Smooth muscle cell (in vitro differentiated cells): ENCODE measurements around the gene ASMTL. TPM values are rescaled to one million over a fixed set of nuclear protein-coding genes. Genes with fewer than 3 reads are reported as not detected.
A peak's percentile ranks its signal among the peaks of the same experiment; 100 is the strongest.

ENCODE experiments used
- DNase-seq: peaks from one replicate; lab custom pipeline; 2025; ENCODE audit not compliant: unreplicated experiment; lab: John Stamatoyannopoulos, UW
- H2AFZ ChIP-seq: fragments of 200-600 bp; sonication (generic); 2 replicates; pipeline ENCODE4 v1.6.0; 2016; ENCODE audit warnings: antibody characterized with exemption, low read depth, mild to moderate bottlenecking
- H3F3A ChIP-seq: fragments of 200-600 bp; sonication (generic); 2 replicates; pipeline ENCODE4 v1.6.0; 2017; ENCODE audit warnings: antibody characterized with exemption, low read depth
- H3K27ac ChIP-seq: fragments of 200-600 bp; sonication (generic); 2 replicates; pipeline ENCODE4 v1.5.1; 2016; ENCODE audit warnings: low read depth, mild to moderate bottlenecking
- H3K27me3 ChIP-seq: fragments of 200-600 bp; sonication (generic); 2 replicates; pipeline ENCODE4 v1.6.1; 2016; ENCODE audit warnings: low read depth, mild to moderate bottlenecking
- H3K36me3 ChIP-seq: fragments of 200-600 bp; sonication (generic); 2 replicates; pipeline ENCODE4 v1.5.1; 2016; ENCODE audit warnings: low read depth
- H3K4me1 ChIP-seq: fragments of 200-600 bp; sonication (generic); 2 replicates; pipeline ENCODE4 v1.5.1; 2016; ENCODE audit warnings: low read depth
- H3K4me2 ChIP-seq: fragments of 200-600 bp; sonication (generic); 2 replicates; pipeline ENCODE4 v1.6.0; 2016; ENCODE audit warnings: mild to moderate bottlenecking
- H3K4me3 ChIP-seq: fragments of 200-600 bp; sonication (generic); 2 replicates; pipeline ENCODE4 v1.5.1; 2016; ENCODE audit warnings: mild to moderate bottlenecking
- H3K79me2 ChIP-seq: fragments of 200-600 bp; sonication (generic); 2 replicates; pipeline ENCODE4 v1.6.0; 2016; ENCODE audit warnings: low read depth, mild to moderate bottlenecking
- H3K9ac ChIP-seq: fragments of 200-600 bp; sonication (generic); 2 replicates; pipeline ENCODE4 v1.6.0; 2016; ENCODE audit warnings: low read depth
- H3K9me3 ChIP-seq: fragments of 200-600 bp; sonication (generic); replicated peaks from 2 replicates; pipeline ENCODE4 v1.5.1; 2016; ENCODE audit warnings: low read depth
- H4K20me1 ChIP-seq: fragments of 200-600 bp; sonication (generic); 2 replicates; pipeline ENCODE4 v1.6.0; 2016; ENCODE audit warnings: low read depth
- CTCF ChIP-seq: fragments of 200-600 bp; sonication (generic); IDR thresholded peaks from 2 replicates; pipeline ENCODE4 v1.5.1; 2017; ENCODE audit warnings: borderline replicate concordance, mild to moderate bottlenecking, antibody characterized with exemption; ENCODE audit not compliant: insufficient read depth, poor library complexity, severe bottlenecking
- WGBS: methylation state at CpG from one replicate; pipeline ENCODE4 v1.1.7; 2016; ENCODE audit warnings: low lambda C conversion rate; 5-methylcytosine and 5-hydroxymethylcytosine counted together
- polyA plus RNA-seq: library from polyadenylated mRNA; unstranded; fragments of >200 nt; fragmentation: Nextera tagmentation; extraction: Ambion mirVana; gene quantifications from 2 replicates; pipeline ENCODE4 v1.2.1, GENCODE V29; 2016
- total RNA-seq: library from RNA; depleted of rRNA; stranded (reverse); fragments of >200 nt; gene quantifications from 2 replicates; pipeline ENCODE4 v1.2.3, GENCODE V29; 2014

Gene ASMTL
- total and polyA plus RNA-seq, 2 experiments from 2014 or later = 20.0 to 50.5 TPM

GRCh38 chrX:1453951-1454785 is 1.5 kb upstream of the ASMTL start:
- H3K27ac ChIP-seq = no peak overlapping the region
- TF ChIP-seq CTCF = peak; percentile 97
- H2AFZ ChIP-seq = no peak overlapping the region
- no peaks in the 10 kb centered on the region for H4K20me1 ChIP-seq
- H3K9me3 ChIP-seq = no peaks in the 10 kb centered on the region
- H3K4me2 ChIP-seq = peak overlapping the region; percentile 80
- peaks cover 3% of the 10 kb centered on the region for H3F3A ChIP-seq
- DNase-seq = no peak
- no peak overlapping the region for H3K9ac ChIP-seq
- WGBS = 21% methylated on average over 14 of the region's 45 CpGs
- no peaks in the 10 kb centered on the region for H3K36me3 ChIP-seq
- H3K4me1 ChIP-seq = no peaks in the 10 kb centered on the region
- H3K4me3 ChIP-seq = peak overlapping the region; percentile 45
- peaks cover 32% of the 10 kb centered on the region for H3K79me2 ChIP-seq
- no peaks in the 10 kb centered on the region for H3K27me3 ChIP-seq

- H3K9ac ChIP-seq = peak overlapping the region; percentile 70
Measured at GRCh38 chrX:1453395-1453783, 680 bp upstream of the ASMTL start.

GRCh38 chrX:1451661-1452515 is 821 bp downstream of the ASMTL start:
- Histone ChIP-seq H3F3A (peaks cover 3% of the 10 kb centered on the region), H3K4me2 (peak overlapping the region; percentile 97), H2AFZ (peak overlapping the region; percentile 4), H3K4me3 (peak overlapping the region; percentile 77), H3K27me3 (no peaks in the 10 kb centered on the region), H3K79me2 (peaks cover 46% of the 10 kb centered on the region), H3K36me3 (no peaks in the 10 kb centered on the region), H3K9me3 (no peaks in the 10 kb centered on the region), H3K27ac (no peak overlapping the region), H3K4me1 (no peaks in the 10 kb centered on the region), H4K20me1 (no peaks in the 10 kb centered on the region), H3K9ac (peak overlapping the region; percentile 81)
- WGBS = 35% methylated on average over 14 of the region's 23 CpGs
- TF ChIP-seq CTCF = no peak
- no peak for DNase-seq

More at GRCh38 chrX:1453395-1453783, 680 bp upstream of the ASMTL start:
- no peaks in the 10 kb centered on the region for H3K36me3 ChIP-seq
- peaks cover 37% of the 10 kb centered on the region for H3K79me2 ChIP-seq
- no peaks in the 10 kb centered on the region for H3K9me3 ChIP-seq
- H3F3A ChIP-seq = peaks cover 3% of the 10 kb centered on the region
- no peaks in the 10 kb centered on the region for H3K27me3 ChIP-seq
- H4K20me1 ChIP-seq = no peaks in the 10 kb centered on the region
- no peak for TF ChIP-seq CTCF
- WGBS = 2% methylated on average over 25 of the region's 34 CpGs
- peak overlapping the region; percentile 86 for H3K4me3 ChIP-seq
- no peak for DNase-seq
- H3K4me2 ChIP-seq = peak overlapping the region; percentile 91
- peak overlapping the region; percentile 97 for H2AFZ ChIP-seq
- H3K4me1 ChIP-seq = no peaks in the 10 kb centered on the region
- H3K27ac ChIP-seq = peak overlapping the region; percentile 73
